ENCODE measurements around the gene PSMD14. TPM values are rescaled to one million over a fixed set of nuclear protein-coding genes. Genes with fewer than 3 reads are reported as not detected.
"Not testable (repeated sequence)": the region's sequence is repeated elsewhere in the genome, so short reads cannot be mapped to it uniquely, and the experiment has no call there.

Gene PSMD14
- total and polyA plus RNA-seq, 3 experiments from 2014 or later: 53.8 to 106 (median 100) TPM

- POLR2A ChIA-PET; H3K4me3 ChIP-seq (ENCODE audit: low read length); H3K9me3 ChIP-seq (ENCODE audit: low read length); H3K9me3 Mint-ChIP-seq; DNase-seq; H3K36me3 ChIP-seq (ENCODE audit: insufficient read depth, low read length); H3K27me3 ChIP-seq (ENCODE audit: insufficient read depth, low read length, poor library complexity, severe bottlenecking); H3K4me1 ChIP-seq (ENCODE audit: insufficient read depth, low read length); H3K27ac ChIP-seq (ENCODE audit: low read depth, low read length); H3K27ac Mint-ChIP-seq; CTCF ChIA-PET; H3K4me3 Mint-ChIP-seq; H3K27me3 Mint-ChIP-seq: not testable (repeated sequence)
- peaks cover 16 to 35% (median 30%) of the 10 kb centered on the region in 3 donors for H3K4me1 Mint-ChIP-seq
- H3K36me3 Mint-ChIP-seq: peaks cover 14 to 28% (median 25%) of the 10 kb centered on the region in 3 donors
Observed at GRCh38 chr2:161340930-161341413, 32.7 kb downstream of the PSMD14 start.

- Histone ChIP-seq H3K27ac (ENCODE audit: low read depth, low read length) (no peak overlapping the region), H3K27me3 (ENCODE audit: insufficient read depth, low read length, poor library complexity, severe bottlenecking) (no peaks in the 10 kb centered on the region), H3K4me3 (ENCODE audit: low read length) (no peak overlapping the region), H3K9me3 (ENCODE audit: low read length) (no peaks in the 10 kb centered on the region), H3K36me3 (ENCODE audit: insufficient read depth, low read length) (peaks cover 4% of the 10 kb centered on the region), H3K4me1 (ENCODE audit: insufficient read depth, low read length) (no peaks in the 10 kb centered on the region)
- Mint-ChIP-seq H3K4me3 (no peak overlapping the region), H3K36me3 (peaks cover 20 to 38% (median 33%) of the 10 kb centered on the region in 3 donors), H3K27me3 (no peaks in the 10 kb centered on the region), H3K4me1 (peaks cover 21 to 35% (median 26%) of the 10 kb centered on the region in 3 donors), H3K27ac (no peak overlapping the region), H3K9me3 (peaks cover 0 to 9% (median 3%) of the 10 kb centered on the region in 5 donors)
- no peak for DNase-seq
- POLR2A ChIA-PET: interaction anchor here (0.7 kb wide), 1 partner anchor 72 kb away, joined by 3 read pairs; no protein-coding TSS in a partner anchor
- CTCF ChIA-PET: no interaction called here
Observed at GRCh38 chr2:161343235-161343634, 35.0 kb downstream of the PSMD14 start.

GRCh38 chr2:161344692-161345091 is 36.5 kb downstream of the PSMD14 start:
- DNase-seq: no peak
- no peaks in the 10 kb centered on the region for H3K27me3 Mint-ChIP-seq
- H3K4me3 Mint-ChIP-seq: no peak overlapping the region
- Histone ChIP-seq H3K27me3 (ENCODE audit: insufficient read depth, low read length, poor library complexity, severe bottlenecking) (no peaks in the 10 kb centered on the region), H3K4me1 (ENCODE audit: insufficient read depth, low read length) (no peaks in the 10 kb centered on the region), H3K9me3 (ENCODE audit: low read length) (no peaks in the 10 kb centered on the region), H3K27ac (ENCODE audit: low read depth, low read length) (no peak overlapping the region), H3K4me3 (ENCODE audit: low read length) (no peak overlapping the region), H3K36me3 (ENCODE audit: insufficient read depth, low read length) (no peaks in the 10 kb centered on the region)
- peaks cover 25 to 38% (median 29%) of the 10 kb centered on the region in 3 donors for H3K36me3 Mint-ChIP-seq
- H3K9me3 Mint-ChIP-seq: peaks cover 0 to 9% (median 3%) of the 10 kb centered on the region in 5 donors
- no peak overlapping the region for H3K27ac Mint-ChIP-seq
- CTCF ChIA-PET: no interaction called here
- POLR2A ChIA-PET: no interaction called here
- H3K4me1 Mint-ChIP-seq: peaks cover 22 to 37% (median 29%) of the 10 kb centered on the region in 3 donors

GRCh38 chr2:161351678-161352077 is 43.5 kb downstream of the PSMD14 start:
- no peak overlapping the region for H3K27ac Mint-ChIP-seq
- no peaks in the 10 kb centered on the region for H3K9me3 ChIP-seq (ENCODE audit: low read length)
- POLR2A ChIA-PET: no interaction called here

GRCh38 chr2:161352719-161353118 is 44.5 kb downstream of the PSMD14 start:
- no peaks in the 10 kb centered on the region for H3K27me3 ChIP-seq (ENCODE audit: insufficient read depth, low read length, poor library complexity, severe bottlenecking)
- ChIA-PET CTCF (no interaction called here), POLR2A (no interaction called here)
- no peak for DNase-seq
- no peak overlapping the region for H3K27ac ChIP-seq (ENCODE audit: low read depth, low read length)
- no peaks in the 10 kb centered on the region for H3K36me3 ChIP-seq (ENCODE audit: insufficient read depth, low read length)
- Mint-ChIP-seq H3K4me1 (peaks cover 32 to 64% (median 55%) of the 10 kb centered on the region in 3 donors), H3K27ac (peak overlapping the region in 1 of 8 donors; percentile 15), H3K9me3 (no peaks in the 10 kb centered on the region), H3K4me3 (no peak overlapping the region), H3K36me3 (peaks cover 0 to 5% (median 0%) of the 10 kb centered on the region in 3 donors), H3K27me3 (no peaks in the 10 kb centered on the region)
- no peaks in the 10 kb centered on the region for H3K9me3 ChIP-seq (ENCODE audit: low read length)
- no peak overlapping the region for H3K4me3 ChIP-seq (ENCODE audit: low read length)
- no peaks in the 10 kb centered on the region for H3K4me1 ChIP-seq (ENCODE audit: insufficient read depth, low read length)

More at GRCh38 chr2:161351678-161352077, 43.5 kb downstream of the PSMD14 start:
- H3K4me1 ChIP-seq (ENCODE audit: insufficient read depth, low read length): no peaks in the 10 kb centered on the region
- no peak for DNase-seq
- Mint-ChIP-seq H3K27me3 (no peaks in the 10 kb centered on the region), H3K4me3 (no peak overlapping the region), H3K4me1 (peaks cover 33 to 60% (median 59%) of the 10 kb centered on the region in 3 donors), H3K9me3 (no peaks in the 10 kb centered on the region), H3K36me3 (peaks cover 4 to 6% (median 4%) of the 10 kb centered on the region in 3 donors)
- H3K36me3 ChIP-seq (ENCODE audit: insufficient read depth, low read length): no peaks in the 10 kb centered on the region
- no peak overlapping the region for H3K4me3 ChIP-seq (ENCODE audit: low read length)
- no peaks in the 10 kb centered on the region for H3K27me3 ChIP-seq (ENCODE audit: insufficient read depth, low read length, poor library complexity, severe bottlenecking)
- no peak overlapping the region for H3K27ac ChIP-seq (ENCODE audit: low read depth, low read length)
- CTCF ChIA-PET: no interaction called here

GRCh38 chr2:161353543-161353942 is 45.3 kb downstream of the PSMD14 start:
- Histone ChIP-seq H3K27ac (ENCODE audit: low read depth, low read length) (no peak overlapping the region), H3K36me3 (ENCODE audit: insufficient read depth, low read length) (no peaks in the 10 kb centered on the region), H3K4me1 (ENCODE audit: insufficient read depth, low read length) (no peaks in the 10 kb centered on the region), H3K4me3 (ENCODE audit: low read length) (no peak overlapping the region), H3K27me3 (ENCODE audit: insufficient read depth, low read length, poor library complexity, severe bottlenecking) (no peaks in the 10 kb centered on the region), H3K9me3 (ENCODE audit: low read length) (no peaks in the 10 kb centered on the region)
- H3K36me3 Mint-ChIP-seq: peaks cover 2 to 5% (median 3%) of the 10 kb centered on the region in 3 donors
- no peak overlapping the region for H3K27ac Mint-ChIP-seq
- CTCF ChIA-PET: no interaction called here
- no peak for DNase-seq
- H3K4me1 Mint-ChIP-seq: peaks cover 33 to 60% (median 59%) of the 10 kb centered on the region in 3 donors
- H3K9me3 Mint-ChIP-seq: no peaks in the 10 kb centered on the region
- no peak overlapping the region for H3K4me3 Mint-ChIP-seq
- POLR2A ChIA-PET: no interaction called here
- no peaks in the 10 kb centered on the region for H3K27me3 Mint-ChIP-seq

- peaks cover 32 to 57% (median 54%) of the 10 kb centered on the region in 3 donors for H3K4me1 Mint-ChIP-seq
- H3K4me3 ChIP-seq (ENCODE audit: low read length): no peak overlapping the region
- no peak overlapping the region for H3K4me3 Mint-ChIP-seq
- H3K9me3 ChIP-seq (ENCODE audit: low read length): no peaks in the 10 kb centered on the region
- H3K27ac ChIP-seq (ENCODE audit: low read depth, low read length): no peak overlapping the region
- H3K36me3 ChIP-seq (ENCODE audit: insufficient read depth, low read length): no peaks in the 10 kb centered on the region
- no peaks in the 10 kb centered on the region for H3K27me3 ChIP-seq (ENCODE audit: insufficient read depth, low read length, poor library complexity, severe bottlenecking)
- no peaks in the 10 kb centered on the region for H3K27me3 Mint-ChIP-seq
- POLR2A ChIA-PET: no interaction called here
- no peak overlapping the region for H3K27ac Mint-ChIP-seq
- H3K9me3 Mint-ChIP-seq: no peaks in the 10 kb centered on the region
- H3K36me3 Mint-ChIP-seq: peaks cover 2 to 4% (median 2%) of the 10 kb centered on the region in 3 donors
- H3K4me1 ChIP-seq (ENCODE audit: insufficient read depth, low read length): no peaks in the 10 kb centered on the region
- CTCF ChIA-PET: no interaction called here
- no peak for DNase-seq
Observed at GRCh38 chr2:161354106-161354505, 45.9 kb downstream of the PSMD14 start.

- Mint-ChIP-seq H3K9me3 (no peaks in the 10 kb centered on the region), H3K4me1 (peaks cover 29 to 51% (median 49%) of the 10 kb centered on the region in 3 donors), H3K36me3 (peaks cover 2 to 6% (median 4%) of the 10 kb centered on the region in 3 donors), H3K4me3 (no peak overlapping the region), H3K27ac (no peak overlapping the region), H3K27me3 (no peaks in the 10 kb centered on the region)
- no peaks in the 10 kb centered on the region for H3K36me3 ChIP-seq (ENCODE audit: insufficient read depth, low read length)
- H3K4me3 ChIP-seq (ENCODE audit: low read length): no peak overlapping the region
- H3K27ac ChIP-seq (ENCODE audit: low read depth, low read length): no peak overlapping the region
- H3K4me1 ChIP-seq (ENCODE audit: insufficient read depth, low read length): no peaks in the 10 kb centered on the region
- no peaks in the 10 kb centered on the region for H3K9me3 ChIP-seq (ENCODE audit: low read length)
- CTCF ChIA-PET: no interaction called here
- H3K27me3 ChIP-seq (ENCODE audit: insufficient read depth, low read length, poor library complexity, severe bottlenecking): no peaks in the 10 kb centered on the region
- no peak for DNase-seq
- POLR2A ChIA-PET: no interaction called here
Observed at GRCh38 chr2:161355106-161355505, 46.9 kb downstream of the PSMD14 start.

Measured in CD8-positive, alpha-beta memory T cell (primary cell).